Fibroblast of skin of right quadriceps (primary cell): ENCODE data around the gene RBFA.

ENCODE experiments used
- DNase-seq: peaks from one replicate; pipeline ENCODE4 v3.0.0-alpha.2; 2013

RBFA gene

GRCh38 chr18:80076379-80076778, 42.1 kb downstream of the RBFA start:
- no peak for DNase-seq

GRCh38 chr18:80077873-80078272, 43.6 kb downstream of the RBFA start:
- no peak for DNase-seq
